ENCODE data around the gene SETD7. TPM values are rescaled to one million over a fixed set of nuclear protein-coding genes. Genes with fewer than 3 reads are reported as not detected.
A peak's percentile ranks its signal among the peaks of the same experiment; 100 is the strongest.

The SETD7 gene
- total and polyA plus RNA-seq, 2 donors (not counting 3 experiments of a cell fraction or from before 2014, with no cell fraction given): 18.8 to 39.9 TPM

GRCh38 chr4:139605516-139605915 lies 49.5 kb upstream of the SETD7 start:
- no peak for TF ChIP-seq EZH2 (IDR thresholded peaks at IDR 0.05; ENCODE audit: borderline replicate concordance, low read depth, low read length, severe bottlenecking)
- no peak overlapping the region for H2AFZ ChIP-seq (ENCODE audit: low read depth, low read length)
- ChIA-PET POLR2A (no interaction called here), CTCF (interaction anchor here (0.9 to 7.1 kb wide), 8 partner anchors 9 to 755 kb away, joined by 3 to 275 read pairs (median 6); no protein-coding TSS in a partner anchor)
- H3K27ac ChIP-seq (ENCODE audit: insufficient read depth, low read depth, low read length): no peak overlapping the region
- no peaks in the 10 kb centered on the region for H3K27me3 ChIP-seq (ENCODE audit: control insufficient read depth in 2 of 2, insufficient read depth in 2 of 2, low read length in 2 of 2)
- no peaks in the 10 kb centered on the region for H4K20me1 ChIP-seq (replicated peaks; ENCODE audit: control insufficient read depth, extremely low read depth, insufficient read depth, low read length)
- no peaks in the 10 kb centered on the region for H3K36me3 ChIP-seq (ENCODE audit: control insufficient read depth in 2 of 2, extremely low read depth in 1 of 2, insufficient read depth in 2 of 2, low read length in 2 of 2)
- FAIRE-seq (no peak), DNase-seq (ENCODE audit: low read depth, low spot score) (no peak)
- no peaks in the 10 kb centered on the region for H3K79me2 ChIP-seq (ENCODE audit: control insufficient read depth, insufficient read depth, low read length)
- no peaks in the 10 kb centered on the region for H3K9me1 ChIP-seq (replicated peaks; ENCODE audit: control insufficient read depth, extremely low read depth, insufficient read depth, low read length)
- BruUV-seq (replicated peaks): no TSS peak
- no peaks in the 10 kb centered on the region for H3K9me3 ChIP-seq (replicated peaks; ENCODE audit: control insufficient read depth, insufficient read depth, low read length)
- H3K4me2 ChIP-seq (ENCODE audit: insufficient read depth, low read length): no peak overlapping the region
- H3K9ac ChIP-seq (replicated peaks; ENCODE audit: extremely low read depth, insufficient read depth, low read length): no peak overlapping the region
- dilution Hi-C loops (cut with MboI; ENCODE audit: extremely low pct_ligation_motif_present, low sequenced_read_pairs): no loop called here
- peaks cover 3% of the 10 kb centered on the region for H3K4me1 ChIP-seq (ENCODE audit: control insufficient read depth, extremely low read depth, insufficient read depth, low read length)
- intact Hi-C loops (cut with micrococcal nuclease): no loop called here
- no peak overlapping the region for H3K4me3 ChIP-seq (replicated peaks in 1 of 3; ENCODE audit: insufficient read depth in 1 of 3, low read depth in 1 of 3, low read length in 3 of 3)

- DNase-seq (ENCODE audit: low read depth, low spot score) (peak; percentile 61), FAIRE-seq (peak; percentile 88)
- BruUV-seq (replicated peaks): no TSS peak
- Histone ChIP-seq H3K4me2 (ENCODE audit: insufficient read depth, low read length) (no peak overlapping the region), H4K20me1 (replicated peaks; ENCODE audit: control insufficient read depth, extremely low read depth, insufficient read depth, low read length) (no peaks in the 10 kb centered on the region), H3K9ac (replicated peaks; ENCODE audit: extremely low read depth, insufficient read depth, low read length) (no peak overlapping the region), H3K9me1 (replicated peaks; ENCODE audit: control insufficient read depth, extremely low read depth, insufficient read depth, low read length) (no peaks in the 10 kb centered on the region), H3K9me3 (replicated peaks; ENCODE audit: control insufficient read depth, insufficient read depth, low read length) (no peaks in the 10 kb centered on the region), H3K27me3 (ENCODE audit: control insufficient read depth in 2 of 2, insufficient read depth in 2 of 2, low read length in 2 of 2) (no peaks in the 10 kb centered on the region), H3K27ac (ENCODE audit: insufficient read depth, low read depth, low read length) (no peak overlapping the region), H3K4me1 (ENCODE audit: control insufficient read depth, extremely low read depth, insufficient read depth, low read length) (peaks cover 3% of the 10 kb centered on the region), H3K4me3 (replicated peaks in 1 of 3; ENCODE audit: insufficient read depth in 1 of 3, low read depth in 1 of 3, low read length in 3 of 3) (no peak overlapping the region), H3K79me2 (ENCODE audit: control insufficient read depth, insufficient read depth, low read length) (no peaks in the 10 kb centered on the region), H2AFZ (ENCODE audit: low read depth, low read length) (no peak overlapping the region), H3K36me3 (ENCODE audit: control insufficient read depth in 2 of 2, extremely low read depth in 1 of 2, insufficient read depth in 2 of 2, low read length in 2 of 2) (no peaks in the 10 kb centered on the region)
- ChIA-PET POLR2A (no interaction called here), CTCF (interaction anchor here (0.7 to 7.1 kb wide), 29 partner anchors 9 to 756 kb away, joined by 3 to 275 read pairs (median 5); partner anchors contain the start of gene MGST2)
- TF ChIP-seq MYC (IDR thresholded peaks at IDR 0.05; ENCODE audit: low read depth, low read length) (no peak), CTCF (IDR thresholded peaks at IDR 0.05; ENCODE audit: extremely low read depth in 1 of 2, insufficient read depth in 1 of 2, low read depth in 1 of 2, low read length in 2 of 2) (peak; percentile 38 to 55)
- dilution Hi-C loops (cut with MboI; ENCODE audit: extremely low pct_ligation_motif_present, low sequenced_read_pairs): no loop called here
- intact Hi-C loops (cut with micrococcal nuclease): loop anchor here (1.0 kb wide), 2 partner anchors 30 to 48 kb away; no protein-coding TSS in a partner anchor
Measured at GRCh38 chr4:139603576-139604410, 47.8 kb upstream of the SETD7 start.

Measured in endothelial cell of umbilical vein (primary cell).